Measurements from ENCODE around the gene HTR6. TPM values are rescaled to one million over a fixed set of nuclear protein-coding genes. Genes with fewer than 3 reads are reported as not detected.

The HTR6 gene
- total RNA-seq, 1 experiment from 2014 or later, result 0.57 TPM

- no TSS peak for BruUV-seq (replicated peaks)
- Histone ChIP-seq H3K9me3 (ENCODE audit: control insufficient read depth in 1 of 2, insufficient read depth in 1 of 2, low read depth in 1 of 2, low read length in 2 of 2) (no peaks in the 10 kb centered on the region), H4K20me1 (ENCODE audit: insufficient read depth) (no peaks in the 10 kb centered on the region), H3K27ac (ENCODE audit: low read depth, low read length) (no peak overlapping the region), H3K9me2 (ENCODE audit: insufficient read depth) (no peaks in the 10 kb centered on the region), H3K79me2 (ENCODE audit: insufficient read depth, low read length) (peaks cover 68% of the 10 kb centered on the region), H3K27me3 (ENCODE audit: insufficient read depth, low read length) (no peaks in the 10 kb centered on the region), H3K9ac (ENCODE audit: low read length) (no peak overlapping the region), H3K36me3 (ENCODE audit: control insufficient read depth in 1 of 2, insufficient read depth in 2 of 2, low read length in 2 of 2) (no peaks in the 10 kb centered on the region), H2AFZ (ENCODE audit: low read depth, low read length, poor library complexity, severe bottlenecking) (no peak overlapping the region), H3K4me3 (replicated peaks in 1 of 2; ENCODE audit: low read depth in 1 of 2, low read length in 2 of 2) (no peak overlapping the region), H3K4me2 (ENCODE audit: low read length) (peak overlapping the region; percentile 16; the same call in 1 of the 2 replicates), H3K4me1 (ENCODE audit: control insufficient read depth in 1 of 2, insufficient read depth in 2 of 2, low read length in 2 of 2) (peaks cover 23 to 49% of the 10 kb centered on the region in 2 experiments)
- ChIA-PET CTCF (interaction anchor here (0.6 to 1.1 kb wide), 3 partner anchors 8 to 469 kb away, joined by 3 read pairs; partner anchors contain the start of gene HTR6), RAD21 (ENCODE audit: low non-redundant PET in 1 of 2, low total read pairs in 2 of 2, uncharacterized antibody in 2 of 2, unreplicated experiment in 2 of 2) (interaction anchor here (0.6 kb wide), 2 partner anchors 247 to 256 kb away, joined by 6 read pairs; no protein-coding TSS in a partner anchor), POLR2A (no interaction called here)
- intact Hi-C loops (cut with micrococcal nuclease), result loop anchor here (5.0 kb wide), 1 partner anchor 396 kb away; the partner anchor contains the start of genes EMC1 and MRTO4
- ATAC-seq, result peak; percentile 26; the same call in 1 of the 2 replicates
- TF ChIP-seq CTCF (IDR thresholded peaks at IDR 0.05 in 2 of 3, conservative IDR thresholded peaks at IDR 0.05 in 1 of 3; ENCODE audit: borderline replicate concordance in 1 of 3, insufficient read depth in 1 of 3, low read depth in 2 of 3, low read length in 2 of 3), result peak; percentile 37 to 59 (median 48); a peak in 4 of 6 replicates
- no peak for TF ChIP-seq ZFX (IDR thresholded peaks at IDR 0.05)
- peak; percentile 70 for TF ChIP-seq RAD21 (IDR thresholded peaks at IDR 0.05; ENCODE audit: low read depth)
- DNase-seq (ENCODE audit: low read depth, low spot score), result peak; percentile 57
Observed at GRCh38 chr1:19648689-19649088, 16.0 kb upstream of the HTR6 start.

- Histone ChIP-seq H3K9me3 (ENCODE audit: control insufficient read depth in 1 of 2, insufficient read depth in 1 of 2, low read depth in 1 of 2, low read length in 2 of 2) (no peaks in the 10 kb centered on the region), H2AFZ (ENCODE audit: low read depth, low read length, poor library complexity, severe bottlenecking) (no peak overlapping the region), H3K4me1 (ENCODE audit: control insufficient read depth in 1 of 2, insufficient read depth in 2 of 2, low read length in 2 of 2) (peaks cover 24 to 49% of the 10 kb centered on the region in 2 experiments), H3K27ac (ENCODE audit: low read depth, low read length) (no peak overlapping the region), H3K27me3 (ENCODE audit: insufficient read depth, low read length) (no peaks in the 10 kb centered on the region), H3K36me3 (ENCODE audit: control insufficient read depth in 1 of 2, insufficient read depth in 2 of 2, low read length in 2 of 2) (no peaks in the 10 kb centered on the region), H3K4me2 (ENCODE audit: low read length) (no peak overlapping the region), H3K79me2 (ENCODE audit: insufficient read depth, low read length) (peaks cover 71% of the 10 kb centered on the region), H4K20me1 (ENCODE audit: insufficient read depth) (no peaks in the 10 kb centered on the region), H3K9me2 (ENCODE audit: insufficient read depth) (no peaks in the 10 kb centered on the region), H3K9ac (ENCODE audit: low read length) (no peak overlapping the region), H3K4me3 (replicated peaks in 1 of 2; ENCODE audit: low read depth in 1 of 2, low read length in 2 of 2) (no peak overlapping the region)
- ATAC-seq (no peak), DNase-seq (ENCODE audit: low read depth, low spot score) (no peak)
- ChIA-PET CTCF (interaction anchor here (0.7 to 1.4 kb wide), 11 partner anchors 10 to 1053 kb away, joined by 3 to 7 read pairs (median 3); no protein-coding TSS in a partner anchor), RAD21 (ENCODE audit: low non-redundant PET in 1 of 2, low total read pairs in 2 of 2, uncharacterized antibody in 2 of 2, unreplicated experiment in 2 of 2) (no interaction called here), POLR2A (no interaction called here)
- intact Hi-C loops (cut with micrococcal nuclease), result loop anchor here (5.0 to 10.0 kb wide), 2 partner anchors 213 to 746 kb away; partner anchors contain the start of gene ALDH4A1
- BruUV-seq (replicated peaks), result no TSS peak
- TF ChIP-seq CTCF (IDR thresholded peaks at IDR 0.05 in 2 of 3, conservative IDR thresholded peaks at IDR 0.05 in 1 of 3; ENCODE audit: borderline replicate concordance in 1 of 3, insufficient read depth in 1 of 3, low read depth in 2 of 3, low read length in 2 of 3) (no peak), ZNF274 (IDR thresholded peaks at IDR 0.05; ENCODE audit: low read depth, low read length) (no peak), SRF (IDR thresholded peaks at IDR 0.05; ENCODE audit: low read depth) (no peak), MAX (IDR thresholded peaks at IDR 0.05) (no peak), CBX3 (IDR thresholded peaks at IDR 0.05; ENCODE audit: low read depth) (no peak), ZFX (IDR thresholded peaks at IDR 0.05) (no peak), CEBPB (IDR thresholded peaks at IDR 0.05; ENCODE audit: low read depth) (no peak), EZH2 (IDR thresholded peaks at IDR 0.05) (no peak), SIN3A (IDR thresholded peaks at IDR 0.05; ENCODE audit: low read depth) (no peak), EGR1 (IDR thresholded peaks at IDR 0.05; ENCODE audit: low read depth) (no peak), YY1 (IDR thresholded peaks at IDR 0.05; ENCODE audit: extremely low read depth, insufficient replicate concordance, low read depth, low read length) (no peak), POLR2AphosphoS5 (IDR thresholded peaks at IDR 0.05; ENCODE audit: low read depth, low read length) (no peak)
Observed at GRCh38 chr1:19650416-19651140, 14.1 kb upstream of the HTR6 start.
